Tibial nerve (tissue), 4 donors: Measurements from ENCODE around the gene TTLL3.

Source experiments
- CTCF ChIP-seq, 5 experiments: fragments of 200-600 bp in 3 of 5; fragments of 450-650 bp in 2 of 5; sonication (generic) in 3 of 5; IDR thresholded peaks; one replicate each; pipeline ENCODE4 v1.5.1; 2016 to 2019; ENCODE audit warnings: antibody characterized with exemption in 5 of 5, mild to moderate bottlenecking in 3 of 5, moderate library complexity in 2 of 5
- EP300 ChIP-seq, 2 donors: sonication (generic); formaldehyde crosslinking; IDR thresholded peaks; one replicate each; pipeline ENCODE4 v1.6.1; 2017; ENCODE audit warnings: antibody characterized with exemption in 2 of 2, mild to moderate bottlenecking in 1 of 2
- POLR2A ChIP-seq, 2 donors: fragments of 450-650 bp; IDR thresholded peaks; one replicate each; pipeline ENCODE4 v1.6.1; 2017; ENCODE audit warnings: antibody characterized with exemption in 2 of 2, mild to moderate bottlenecking in 2 of 2, moderate library complexity in 2 of 2

DNA sequence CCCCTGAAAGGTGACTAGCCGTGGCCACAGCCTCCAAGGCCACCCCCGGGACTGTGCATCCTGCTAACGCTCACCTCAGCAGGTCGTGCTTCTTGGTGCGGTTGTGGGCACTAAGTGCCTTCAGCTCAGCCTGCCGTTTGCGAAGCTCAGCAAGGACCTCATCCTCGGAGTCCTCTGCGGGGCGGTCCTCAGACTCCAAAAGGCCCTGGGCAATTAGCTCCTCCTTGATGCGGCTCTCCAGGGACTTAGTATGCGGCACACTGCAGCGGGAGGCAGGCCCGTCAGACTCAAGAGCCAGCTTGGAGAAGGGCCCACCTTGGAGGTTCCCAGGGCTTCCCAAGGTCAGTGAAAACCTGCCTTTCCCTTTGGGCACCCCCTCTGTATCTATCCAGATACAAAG is 26.1 kb upstream of the TTLL3 start:
- TF ChIP-seq CTCF (IDR thresholded peaks at IDR 0.05) = no peak
- no peak for TF ChIP-seq POLR2A (IDR thresholded peaks at IDR 0.05)
- TF ChIP-seq EP300 (IDR thresholded peaks at IDR 0.05) = no peak
